GM21390 (cell line): ENCODE data around the gene BCAN.
"Not testable (repeated sequence)": the region's sequence is repeated elsewhere in the genome, so short reads cannot be mapped to it uniquely, and the experiment has no call there.

Experiments used
- ATAC-seq: cut with Tn5 transposase; IDR thresholded peaks from one replicate; pipeline ENCODE4 v1.9.1; 2021; ENCODE audit not compliant: unreplicated experiment

BCAN gene

DNA sequence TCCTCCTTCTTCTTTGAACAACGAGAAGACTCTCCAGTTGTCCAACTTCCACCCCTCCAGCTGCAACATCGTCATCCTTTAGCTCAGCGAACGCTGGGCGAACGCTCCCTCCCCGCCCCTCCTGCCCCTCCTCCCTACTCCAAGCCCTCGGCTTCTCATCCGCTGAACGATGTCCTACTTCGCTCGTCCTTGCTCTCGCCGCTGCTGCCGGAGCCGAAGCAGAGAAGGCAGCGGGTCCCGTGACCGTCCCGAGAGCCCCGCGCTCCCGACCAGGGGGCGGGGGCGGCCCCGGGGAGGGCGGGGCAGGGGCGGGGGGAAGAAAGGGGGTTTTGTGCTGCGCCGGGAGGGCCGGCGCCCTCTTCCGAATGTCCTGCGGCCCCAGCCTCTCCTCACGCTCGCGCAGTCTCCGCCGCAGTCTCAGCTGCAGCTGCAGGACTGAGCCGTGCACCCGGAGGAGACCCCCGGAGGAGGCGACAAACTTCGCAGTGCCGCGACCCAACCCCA lies at the start of gene BCAN:
BCAN (plus strand) TSS at position 357 of the 504 bp plus-strand sequence. CDS start 3,938 bp downstream, outside the sequence.
- ATAC-seq = no peak

DNA sequence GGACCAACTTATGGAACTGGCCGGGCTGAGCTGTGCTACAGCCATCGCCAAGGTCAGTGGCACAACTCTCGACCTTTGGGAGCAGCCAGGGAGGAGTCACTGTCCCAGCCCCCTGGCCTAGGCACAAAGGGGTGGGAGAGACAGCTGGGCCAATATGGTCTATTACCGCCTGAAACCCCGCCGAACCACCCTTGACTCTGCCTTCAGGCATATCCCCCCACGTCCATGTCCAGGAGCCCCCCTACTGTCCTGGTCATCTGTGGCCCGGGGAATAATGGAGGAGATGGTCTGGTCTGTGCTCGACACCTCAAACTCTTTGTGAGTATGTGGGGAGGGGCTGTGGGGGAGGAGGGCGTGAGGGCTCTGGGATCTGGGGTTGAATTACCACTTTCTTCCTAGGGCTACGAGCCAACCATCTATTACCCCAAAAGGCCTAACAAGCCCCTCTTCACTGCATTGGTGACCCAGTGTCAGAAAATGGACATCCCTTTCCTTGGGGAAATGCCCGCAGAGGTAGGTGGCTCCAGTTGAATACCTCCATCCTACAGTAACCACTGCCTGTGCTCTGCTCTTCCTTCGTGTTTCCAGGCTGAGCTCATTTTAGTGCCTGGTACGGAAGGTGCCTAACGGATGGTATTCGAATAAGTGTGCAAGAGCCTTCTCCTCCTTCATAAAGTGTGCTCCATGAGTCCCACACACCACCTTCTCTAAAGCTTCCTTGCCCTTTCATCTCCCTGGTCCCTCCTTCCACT lies 49.6 kb upstream of the BCAN start:
- ATAC-seq = no peak

- no peak for ATAC-seq
Measured at GRCh38 chr1:156592910-156593660, 48.8 kb upstream of the BCAN start.

GRCh38 chr1:156593661-156593989 lies 48.3 kb upstream of the BCAN start:
- no peak for ATAC-seq

GRCh38 chr1:156594190-156594589 lies 47.7 kb upstream of the BCAN start:
- ATAC-seq = no peak

- ATAC-seq = no peak
Measured at GRCh38 chr1:156595016-156595415, 46.9 kb upstream of the BCAN start.

DNA sequence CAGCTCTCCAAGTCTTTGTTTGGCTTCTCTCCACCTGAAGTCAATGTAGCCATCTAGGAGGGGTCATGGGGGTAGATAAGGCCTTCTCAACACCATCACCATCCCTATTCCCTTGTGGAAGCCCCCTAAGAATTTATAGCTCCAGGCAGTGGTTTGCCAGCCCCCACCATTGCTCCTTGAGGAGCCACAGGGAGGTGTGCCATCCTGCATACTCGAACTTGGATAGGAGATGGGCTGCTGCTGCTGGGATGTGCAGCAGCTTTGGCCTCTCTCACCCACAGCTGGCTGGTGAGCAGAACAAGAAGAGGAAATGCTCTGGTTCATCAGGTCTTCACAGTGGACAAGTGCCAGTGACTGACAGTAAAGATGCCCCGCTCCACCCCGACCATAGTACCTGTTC lies 45.5 kb upstream of the BCAN start:
- no peak for ATAC-seq

DNA sequence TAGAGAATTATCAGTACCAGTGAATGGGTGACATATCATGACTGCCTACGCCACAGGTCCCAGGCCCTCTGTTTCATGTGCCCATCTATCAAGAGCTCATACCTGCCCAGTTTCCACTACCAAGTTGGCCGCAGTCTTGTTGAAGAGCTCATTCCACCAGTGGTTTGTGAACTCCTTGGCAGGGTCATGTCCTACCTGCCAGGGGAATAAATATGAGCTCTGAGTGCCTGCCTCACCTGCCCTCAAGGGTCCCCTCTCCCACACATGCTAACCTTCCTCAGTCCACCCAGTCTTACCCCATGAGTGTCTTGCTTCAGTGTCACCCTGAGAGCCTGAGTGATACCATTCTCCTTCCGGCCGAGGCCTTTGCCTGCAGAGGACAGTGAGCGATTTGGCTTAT lies 43.8 kb upstream of the BCAN start:
- no peak for ATAC-seq

DNA sequence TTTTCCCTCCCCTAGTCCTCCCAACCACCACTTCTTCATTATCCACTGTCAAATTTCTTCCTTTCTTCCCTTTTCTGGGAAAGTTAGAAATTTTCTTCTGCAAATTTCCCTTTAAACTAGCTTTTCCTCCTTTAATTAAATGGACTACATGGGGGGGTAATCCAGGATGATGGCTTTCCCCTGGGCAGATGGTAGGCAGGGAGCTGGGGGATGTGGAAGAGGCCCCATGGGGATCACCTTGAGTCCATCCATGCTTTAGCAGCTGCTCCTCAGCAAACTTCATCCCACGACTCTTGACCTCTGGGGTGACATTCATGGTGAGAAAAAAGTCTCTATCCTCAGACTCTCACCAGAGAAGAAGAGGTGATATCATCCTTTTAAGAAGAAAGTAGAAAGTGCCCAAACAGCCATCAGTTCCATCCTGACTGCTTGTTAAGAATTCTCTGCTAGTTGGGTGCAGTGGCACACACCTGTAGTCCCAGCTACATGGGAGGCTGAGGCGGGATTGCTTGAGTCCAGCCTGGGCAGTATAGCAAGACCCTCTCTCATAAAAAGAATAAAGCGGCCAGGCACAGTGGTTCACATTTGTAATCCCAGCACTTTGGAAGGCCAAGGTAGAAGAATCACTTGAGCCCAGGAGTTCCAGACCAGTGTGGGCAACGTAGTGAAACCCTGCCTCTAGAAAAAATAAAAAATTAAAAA lies 43.0 kb upstream of the BCAN start:
- no peak for ATAC-seq

DNA sequence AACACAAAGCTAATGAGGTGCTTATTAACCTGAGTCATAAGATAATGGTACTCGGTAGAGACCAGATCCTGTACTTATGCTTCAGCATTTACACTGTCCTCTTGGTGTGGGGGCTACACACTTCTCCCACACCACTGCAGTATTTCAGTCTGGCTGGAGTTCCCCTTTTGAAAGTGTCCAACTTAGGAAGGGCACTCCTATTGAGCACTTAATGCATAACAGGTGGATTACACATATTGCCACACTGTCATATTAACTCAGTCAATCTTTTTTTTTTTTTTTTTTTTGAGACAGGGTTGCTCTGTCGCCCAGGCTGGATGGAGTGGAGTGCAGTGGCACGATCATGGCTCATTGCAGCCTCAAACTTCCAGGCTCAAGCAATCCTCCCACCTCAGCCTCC lies 42.1 kb upstream of the BCAN start:
- ATAC-seq = no peak

GRCh38 chr1:156600733-156601121 lies 41.2 kb upstream of the BCAN start:
- no peak for ATAC-seq

- ATAC-seq = peak; percentile 43
Measured at GRCh38 chr1:156601122-156601830, 40.6 kb upstream of the BCAN start, which contains the start of gene GPATCH4. TSS of gene GPATCH4 (minus strand) at chr1:156601479.

GRCh38 chr1:156601892-156602291 lies 40.0 kb upstream of the BCAN start:
- no peak for ATAC-seq

GRCh38 chr1:156602557-156602993 lies 39.3 kb upstream of the BCAN start:
- no peak for ATAC-seq

DNA sequence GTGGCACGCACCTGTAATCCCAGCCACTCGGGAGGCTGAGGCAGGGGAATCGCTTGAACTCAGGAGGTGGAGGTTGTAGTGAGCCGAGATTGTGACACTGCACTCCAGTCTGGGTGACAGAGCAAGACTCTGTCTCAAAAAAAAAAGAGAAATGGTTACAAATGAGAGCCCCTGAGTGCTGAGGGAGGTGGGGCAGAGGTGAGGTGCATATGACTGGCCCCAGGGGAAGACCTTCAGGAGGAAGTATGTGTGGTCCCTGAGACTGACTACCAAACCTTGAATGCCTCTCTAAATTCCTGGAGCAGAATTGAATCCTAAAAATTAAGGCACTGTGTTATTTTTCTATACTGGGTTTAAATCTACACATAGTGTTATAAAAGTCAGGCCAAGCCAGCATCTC lies 34.6 kb upstream of the BCAN start:
- not testable (repeated sequence) for ATAC-seq

GRCh38 chr1:156608036-156608674 lies 33.8 kb upstream of the BCAN start:
- peak; percentile 81 for ATAC-seq

DNA sequence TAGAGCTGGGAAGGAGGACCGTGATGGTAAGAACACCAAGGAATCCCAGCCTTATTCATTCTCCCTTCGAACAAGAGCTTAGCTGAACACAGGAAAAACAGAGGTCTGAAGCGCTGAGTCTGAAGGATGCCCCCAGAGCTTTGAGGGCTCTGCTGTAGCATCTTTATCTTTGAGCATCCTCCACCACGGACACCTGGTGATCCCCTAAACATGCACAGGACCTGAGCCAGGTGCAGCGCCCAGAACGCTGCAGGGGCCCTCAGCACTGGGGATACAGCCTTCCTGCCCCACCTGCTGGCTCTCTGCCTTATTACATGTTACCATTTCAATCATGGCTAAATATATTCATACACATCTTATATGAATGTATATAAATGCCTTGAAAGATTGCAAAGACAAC lies 32.9 kb upstream of the BCAN start:
- no peak for ATAC-seq

- not testable (repeated sequence) for ATAC-seq
Measured at GRCh38 chr1:156610072-156610471, 31.8 kb upstream of the BCAN start.

DNA sequence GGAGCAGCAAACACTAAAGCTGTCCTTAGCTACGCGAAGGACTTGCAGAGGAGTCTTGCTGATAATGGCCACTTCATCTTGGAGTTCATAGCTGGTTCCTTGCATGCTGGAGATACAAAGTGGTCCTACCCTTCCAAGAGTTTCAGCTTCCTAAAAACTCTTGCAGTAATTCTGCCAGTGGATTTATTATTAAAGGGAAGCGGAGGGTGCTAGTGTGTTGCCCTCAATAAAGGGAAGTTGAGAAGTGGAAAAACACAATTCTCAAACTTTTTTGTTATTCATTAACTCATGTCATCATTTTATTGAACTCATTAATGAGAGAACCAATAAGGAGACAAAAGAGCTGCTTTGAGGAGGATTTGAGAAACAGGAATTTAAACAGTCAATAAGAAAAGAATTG lies 29.3 kb upstream of the BCAN start:
- ATAC-seq = no peak

GRCh38 chr1:156615946-156616345 lies 26.0 kb upstream of the BCAN start:
- no peak for ATAC-seq

- no peak for ATAC-seq
Measured at GRCh38 chr1:156616463-156616862, 25.5 kb upstream of the BCAN start.
